Measurements from ENCODE around the gene VEGFB.
A peak's percentile ranks its signal among the peaks of the same experiment; 100 is the strongest.

GRCh38 chr11:64252003-64252872 lies 17.9 kb downstream of the VEGFB start:
- TF ChIP-seq, protein P1, sequence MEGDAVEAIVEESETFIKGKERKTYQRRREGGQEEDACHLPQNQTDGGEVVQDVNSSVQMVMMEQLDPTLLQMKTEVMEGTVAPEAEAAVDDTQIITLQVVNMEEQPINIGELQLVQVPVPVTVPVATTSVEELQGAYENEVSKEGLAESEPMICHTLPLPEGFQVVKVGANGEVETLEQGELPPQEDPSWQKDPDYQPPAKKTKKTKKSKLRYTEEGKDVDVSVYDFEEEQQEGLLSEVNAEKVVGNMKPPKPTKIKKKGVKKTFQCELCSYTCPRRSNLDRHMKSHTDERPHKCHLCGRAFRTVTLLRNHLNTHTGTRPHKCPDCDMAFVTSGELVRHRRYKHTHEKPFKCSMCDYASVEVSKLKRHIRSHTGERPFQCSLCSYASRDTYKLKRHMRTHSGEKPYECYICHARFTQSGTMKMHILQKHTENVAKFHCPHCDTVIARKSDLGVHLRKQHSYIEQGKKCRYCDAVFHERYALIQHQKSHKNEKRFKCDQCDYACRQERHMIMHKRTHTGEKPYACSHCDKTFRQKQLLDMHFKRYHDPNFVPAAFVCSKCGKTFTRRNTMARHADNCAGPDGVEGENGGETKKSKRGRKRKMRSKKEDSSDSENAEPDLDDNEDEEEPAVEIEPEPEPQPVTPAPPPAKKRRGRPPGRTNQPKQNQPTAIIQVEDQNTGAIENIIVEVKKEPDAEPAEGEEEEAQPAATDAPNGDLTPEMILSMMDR (conservative IDR thresholded peaks at IDR 0.05; ENCODE audit: low read depth, low read length), result peak; percentile 35; the same call in 1 of the 2 replicates
- TF ChIP-seq RAD21 (IDR thresholded peaks at IDR 0.05; ENCODE audit: low read length) (no peak), USF2 (IDR thresholded peaks at IDR 0.05; ENCODE audit: low read depth, low read length) (no peak), POLR2A (IDR thresholded peaks at IDR 0.05; ENCODE audit: low read depth, low read length) (no peak), MAFK (IDR thresholded peaks at IDR 0.05; ENCODE audit: low read depth, low read length) (no peak)
- TF ChIP-seq, protein P2, sequence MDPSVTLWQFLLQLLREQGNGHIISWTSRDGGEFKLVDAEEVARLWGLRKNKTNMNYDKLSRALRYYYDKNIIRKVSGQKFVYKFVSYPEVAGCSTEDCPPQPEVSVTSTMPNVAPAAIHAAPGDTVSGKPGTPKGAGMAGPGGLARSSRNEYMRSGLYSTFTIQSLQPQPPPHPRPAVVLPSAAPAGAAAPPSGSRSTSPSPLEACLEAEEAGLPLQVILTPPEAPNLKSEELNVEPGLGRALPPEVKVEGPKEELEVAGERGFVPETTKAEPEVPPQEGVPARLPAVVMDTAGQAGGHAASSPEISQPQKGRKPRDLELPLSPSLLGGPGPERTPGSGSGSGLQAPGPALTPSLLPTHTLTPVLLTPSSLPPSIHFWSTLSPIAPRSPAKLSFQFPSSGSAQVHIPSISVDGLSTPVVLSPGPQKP (IDR thresholded peaks at IDR 0.05; ENCODE audit: borderline replicate concordance, low read depth, low read length), result no peak
